Keratinocyte (primary cell): ENCODE results near the gene FBXO45. TPM values are rescaled to one million over a fixed set of nuclear protein-coding genes. Genes with fewer than 3 reads are reported as not detected.
"Not testable (repeated sequence)": the region's sequence is repeated elsewhere in the genome, so short reads cannot be mapped to it uniquely, and the experiment has no call there.

ENCODE experiments used
- DNase-seq: peaks from one replicate; pipeline ENCODE4 v3.0.0-alpha.2; 2011; ENCODE audit warnings: low read depth, missing footprints, low spot score
- FAIRE-seq: peaks from 2 replicates; lab custom pipeline; 2011; peaks lifted over from hg19 to GRCh38; lab: Jason Lieb, UNC
- H2AFZ ChIP-seq: 2 replicates; pipeline ENCODE4 v1.6.0; 2012; ENCODE audit warnings: low read length, control low read depth, inconsistent platforms; ENCODE audit not compliant: control insufficient read depth
- H3K27ac ChIP-seq: 2 replicates; pipeline ENCODE4 v1.5.1; 2011; ENCODE audit warnings: low read length; ENCODE audit not compliant: control insufficient read depth, insufficient read depth
- H3K27me3 ChIP-seq: 3 replicates; pipeline ENCODE4 v1.6.0; 2011; ENCODE audit warnings: low read length; ENCODE audit not compliant: control insufficient read depth, insufficient read depth; ENCODE audit errors: extremely low read depth
- H3K36me3 ChIP-seq, 2 experiments: 2 replicates in 1 of 2; 3 replicates in 1 of 2; pipeline ENCODE4 v1.5.1; 2011; ENCODE audit warnings: low read length in 2 of 2, mild to moderate bottlenecking in 1 of 2; ENCODE audit not compliant: control insufficient read depth in 2 of 2, insufficient read depth in 2 of 2; ENCODE audit errors: extremely low read depth in 1 of 2
- H3K4me1 ChIP-seq: 3 replicates; pipeline ENCODE4 v1.5.1; 2011; ENCODE audit warnings: low read length; ENCODE audit not compliant: control insufficient read depth, insufficient read depth; ENCODE audit errors: extremely low read depth
- H3K4me2 ChIP-seq: 3 replicates; pipeline ENCODE4 v1.6.0; 2011; ENCODE audit warnings: low read depth, low read length; ENCODE audit not compliant: control insufficient read depth, insufficient read depth; ENCODE audit errors: extremely low read depth
- H3K4me3 ChIP-seq, 3 experiments: fragments of 200-600 bp in 1 of 3; sonication (generic) in 1 of 3; 2 replicates in 2 of 3; 3 replicates in 1 of 3; pipeline ENCODE4 v1.5.1; 2011 to 2016; ENCODE audit warnings: low read length in 3 of 3, mild to moderate bottlenecking in 3 of 3, control low read depth in 2 of 3, inconsistent platforms in 1 of 3, low read depth in 1 of 3, mixed read lengths in 1 of 3, mixed run types in 1 of 3, moderate library complexity in 1 of 3; ENCODE audit not compliant: control insufficient read depth in 2 of 3, insufficient read depth in 2 of 3; ENCODE audit errors: extremely low read depth in 1 of 3
- H3K79me2 ChIP-seq: 2 replicates; pipeline ENCODE4 v1.6.0; 2012; ENCODE audit warnings: low read length; ENCODE audit not compliant: control insufficient read depth, insufficient read depth
- H3K9ac ChIP-seq: 3 replicates; pipeline ENCODE4 v1.6.0; 2011; ENCODE audit warnings: low read length; ENCODE audit not compliant: control insufficient read depth, insufficient read depth; ENCODE audit errors: extremely low read depth
- H3K9me1 ChIP-seq: 3 replicates; pipeline ENCODE4 v1.6.0; 2011; ENCODE audit warnings: low read length; ENCODE audit not compliant: control insufficient read depth, insufficient read depth; ENCODE audit errors: extremely low read depth
- H3K9me3 ChIP-seq: 2 replicates; pipeline ENCODE4 v1.5.1; 2012; ENCODE audit warnings: low read depth, low read length; ENCODE audit not compliant: control insufficient read depth
- H4K20me1 ChIP-seq: 3 replicates; pipeline ENCODE4 v1.6.0; 2011; ENCODE audit warnings: low read length; ENCODE audit not compliant: control insufficient read depth, insufficient read depth; ENCODE audit errors: extremely low read depth
- CTCF ChIP-seq, 3 experiments: IDR thresholded peaks in 1 of 3; conservative IDR thresholded peaks in 1 of 3; optimal IDR thresholded peaks in 1 of 3; 2 replicates in 2 of 3; 3 replicates in 1 of 3; pipeline versions ENCODE3 to v1.5.1; 2011; ENCODE audit warnings: low read length in 3 of 3, mild to moderate bottlenecking in 3 of 3, moderate library complexity in 2 of 3, control low read depth in 1 of 3, inconsistent platforms in 1 of 3; ENCODE audit not compliant: insufficient read depth in 2 of 3; ENCODE audit errors: extremely low read depth in 1 of 3
- EZH2 ChIP-seq: IDR thresholded peaks from one replicate; pipeline ENCODE4 v1.6.1; 2012; ENCODE audit warnings: inconsistent platforms, mild to moderate bottlenecking, low read length, moderate library complexity
- dilution Hi-C: fragments of 300-500 bp; cut with MboI; formaldehyde crosslinking; loops from one replicate; pipeline ENCODE4 v1.7.0; 2020; ENCODE audit warnings: low sequenced_read_pairs; ENCODE audit not compliant: extremely low pct_ligation_motif_present
- polyA plus RNA-seq, 5 experiments: library from polyadenylated mRNA; depleted of rRNA in 3 of 5; stranded (reverse) in 3 of 5; stranded (forward) in 1 of 5; unstranded in 1 of 5; fragments of >200 nt; gene quantifications; 1 replicate in 1 of 5; 2 replicates in 3 of 5; 3 replicates in 1 of 5; pipeline versions ENCODE4 v1.2.1 to v1.2.3, GENCODE V29; 2011 to 2012; ENCODE audit warnings: missing spikeins in 2 of 5, low read depth in 1 of 5, low replicate concordance in 1 of 5

FBXO45 gene
- polyA plus RNA-seq, 1 donor (not counting 4 experiments of a cell fraction or from before 2014, with no cell fraction given), result 17.9 TPM

GRCh38 chr3:196519718-196520082 lies 48.8 kb upstream of the FBXO45 start:
- Histone ChIP-seq H3K4me1 (no peaks in the 10 kb centered on the region), H3K27ac (no peak overlapping the region), H4K20me1 (no peaks in the 10 kb centered on the region), H2AFZ (no peak overlapping the region), H3K4me3 (no peak overlapping the region), H3K4me2 (no peak overlapping the region), H3K27me3 (no peaks in the 10 kb centered on the region), H3K79me2 (no peaks in the 10 kb centered on the region), H3K9me3 (peaks cover 9% of the 10 kb centered on the region), H3K9me1 (no peaks in the 10 kb centered on the region), H3K36me3 (no peaks in the 10 kb centered on the region), H3K9ac (no peak overlapping the region)
- DNase-seq (no peak), FAIRE-seq (no peak)
- dilution Hi-C loops, result loop anchor here (25.0 kb wide), 1 partner anchor 257 kb away; no protein-coding TSS in a partner anchor
- TF ChIP-seq CTCF (optimal IDR thresholded peaks at IDR 0.05 in 1 of 3, IDR thresholded peaks at IDR 0.05 in 1 of 3, conservative IDR thresholded peaks at IDR 0.05 in 1 of 3; ENCODE audit: extremely low read depth in 1 of 3, insufficient read depth in 2 of 3, low read length in 3 of 3) (no peak), EZH2 (no peak)

GRCh38 chr3:196521291-196521690 lies 47.2 kb upstream of the FBXO45 start:
- H3K9ac ChIP-seq, H3K9me3 ChIP-seq, H3K4me1 ChIP-seq, DNase-seq, H4K20me1 ChIP-seq, H2AFZ ChIP-seq, H3K79me2 ChIP-seq, FAIRE-seq, H3K27ac ChIP-seq, H3K4me3 ChIP-seq, H3K9me1 ChIP-seq, H3K27me3 ChIP-seq, H3K4me2 ChIP-seq, H3K36me3 ChIP-seq: not testable (repeated sequence)
- dilution Hi-C loops, result loop anchor here (25.0 kb wide), 1 partner anchor 259 kb away; no protein-coding TSS in a partner anchor

- TF ChIP-seq EZH2, result no peak
- no peak for TF ChIP-seq CTCF (optimal IDR thresholded peaks at IDR 0.05 in 1 of 3, IDR thresholded peaks at IDR 0.05 in 1 of 3, conservative IDR thresholded peaks at IDR 0.05 in 1 of 3; ENCODE audit: extremely low read depth in 1 of 3, insufficient read depth in 2 of 3, low read length in 3 of 3)
- H3K9ac ChIP-seq, result no peak overlapping the region
- no peak overlapping the region for H3K27ac ChIP-seq
- H3K4me3 ChIP-seq, result no peak overlapping the region
- DNase-seq (no peak), FAIRE-seq (no peak)
- no peak overlapping the region for H2AFZ ChIP-seq
- no peak overlapping the region for H3K4me2 ChIP-seq
- H3K27me3 ChIP-seq, result no peaks in the 10 kb centered on the region
- no peaks in the 10 kb centered on the region for H4K20me1 ChIP-seq
- no peaks in the 10 kb centered on the region for H3K9me1 ChIP-seq
- peaks cover 4% of the 10 kb centered on the region for H3K4me1 ChIP-seq
- dilution Hi-C loops, result loop anchor here (25.0 kb wide), 1 partner anchor 262 kb away; no protein-coding TSS in a partner anchor
- H3K79me2 ChIP-seq, result no peaks in the 10 kb centered on the region
- no peaks in the 10 kb centered on the region for H3K36me3 ChIP-seq
- peaks cover 6% of the 10 kb centered on the region for H3K9me3 ChIP-seq
Observed at GRCh38 chr3:196523841-196524240, 44.6 kb upstream of the FBXO45 start.
